Transverse colon (tissue), 4 donors: ENCODE measurements around the gene TESK2. TPM values are rescaled to one million over a fixed set of nuclear protein-coding genes. Genes with fewer than 3 reads are reported as not detected.

ENCODE experiments used
- DNase-seq: peaks from one replicate; pipeline ENCODE4 v3.0.0-alpha.2; 2019
- H3K27ac ChIP-seq, 4 donors: fragments of 200-600 bp; sonication (generic); 2 replicates each; pipeline ENCODE4 v1.5.1; 2016 to 2018; ENCODE audit warnings: inconsistent platforms in 4 of 4
- H3K27me3 ChIP-seq: fragments of 200-600 bp; sonication (generic); 2 replicates; pipeline ENCODE4 v1.5.1; 2017; ENCODE audit warnings: inconsistent platforms
- H3K36me3 ChIP-seq, 4 donors: fragments of 200-600 bp; sonication (generic); 2 replicates each; pipeline ENCODE4 v1.5.1; 2017 to 2019; ENCODE audit warnings: inconsistent platforms in 4 of 4
- H3K4me1 ChIP-seq, 4 donors: fragments of 200-600 bp; sonication (generic); 2 replicates each; pipeline ENCODE4 v1.5.1; 2017 to 2020; ENCODE audit warnings: inconsistent platforms in 4 of 4
- H3K4me3 ChIP-seq, 4 donors: fragments of 200-600 bp; sonication (generic); 1 replicate in 1 of 4; 2 replicates in 3 of 4; pipeline versions ENCODE4 v1.5.1 to v1.6.1; 2017 to 2019; ENCODE audit warnings: inconsistent platforms in 4 of 4
- H3K9me3 ChIP-seq, 2 donors: fragments of 200-600 bp; sonication (generic); 2 replicates each; pipeline ENCODE4 v1.5.1; 2017 to 2019; ENCODE audit warnings: inconsistent platforms in 2 of 2
- CTCF ChIP-seq, 5 experiments: fragments of 200-600 bp in 3 of 5; fragments of 450-650 bp in 2 of 5; sonication (generic) in 3 of 5; IDR thresholded peaks; 1 replicate in 2 of 5; 2 replicates in 3 of 5; pipeline ENCODE4 v1.5.1; 2016 to 2017; ENCODE audit warnings: antibody characterized with exemption in 5 of 5, inconsistent platforms in 3 of 5, mild to moderate bottlenecking in 2 of 5, moderate library complexity in 1 of 5
- EP300 ChIP-seq: sonication (generic); formaldehyde crosslinking; IDR thresholded peaks from one replicate; pipeline ENCODE4 v1.6.1; 2017; ENCODE audit warnings: antibody characterized with exemption, low read depth
- POLR2A ChIP-seq: fragments of 450-650 bp; IDR thresholded peaks from one replicate; pipeline ENCODE4 v1.6.1; 2016; ENCODE audit warnings: antibody characterized with exemption, mild to moderate bottlenecking, moderate library complexity
- POLR2AphosphoS5 ChIP-seq, 3 donors: sonication (generic); formaldehyde crosslinking; IDR thresholded peaks; one replicate each; pipeline ENCODE4 v1.6.1; 2016; ENCODE audit warnings: antibody characterized with exemption in 3 of 3
- WGBS, 2 donors: methylation state at CpG; one replicate each; pipeline ENCODE4 v1.1.5; 2018; ENCODE audit warnings: low coverage in 1 of 2; 5-methylcytosine and 5-hydroxymethylcytosine counted together
- in situ Hi-C, 4 donors: fragments of 200-750 bp; cut with MboI; loops; one replicate each; pipeline versions ENCODE4 v1.15.0 to v1.15.1; 2017; ENCODE audit warnings: low sequenced_read_pairs in 3 of 4, low pct_ligation_motif_present in 1 of 4, low pct_unique_long_range_greater_than_20kb in 1 of 4
- intact Hi-C: fragments of 100-400 bp; cut with DNase I; formaldehyde crosslinking; loops from one replicate; pipeline ENCODE4 v1.15.1; 2023; ENCODE audit warnings: low total_unique reads
- total RNA-seq, 4 donors: library from RNA; depleted of rRNA; stranded (reverse); fragments of >200 nt; gene quantifications; one replicate each; pipeline ENCODE4 v1.1.0, GENCODE V29; 2016

Gene TESK2
- total RNA-seq, 4 donors from 2014 or later = 5.2 to 32.2 (median 14.5) TPM

DNA sequence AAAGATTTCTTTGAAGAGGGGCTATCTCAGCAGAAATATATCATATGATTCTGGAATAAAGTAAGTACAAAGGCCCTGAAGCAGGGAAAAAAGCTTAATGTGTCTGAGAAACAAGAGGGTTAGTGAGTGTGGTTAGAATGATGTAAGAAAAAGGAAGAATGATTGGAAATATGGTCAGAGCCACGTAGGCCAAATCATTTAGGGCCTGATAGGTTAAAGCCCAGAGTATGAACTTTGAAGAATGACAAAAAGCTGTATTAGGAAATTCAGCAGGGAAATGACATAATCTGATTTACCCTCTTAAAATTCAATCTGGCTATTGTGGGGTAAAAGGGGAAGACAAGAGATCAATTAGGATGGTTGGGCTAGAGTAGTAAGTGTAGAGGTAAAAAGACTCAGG lies 81.7 kb downstream of the TESK2 start:
- Histone ChIP-seq H3K4me3 (no peak overlapping the region), H3K9me3 (no peaks in the 10 kb centered on the region), H3K27me3 (no peaks in the 10 kb centered on the region), H3K4me1 (peaks cover 0 to 3% (median 0%) of the 10 kb centered on the region in 4 donors), H3K36me3 (no peaks in the 10 kb centered on the region), H3K27ac (no peak overlapping the region)
- TF ChIP-seq EP300 = no peak
- TF ChIP-seq POLR2AphosphoS5 (IDR thresholded peaks at IDR 0.05) = no peak
- TF ChIP-seq POLR2A = no peak
- no peak for TF ChIP-seq CTCF (IDR thresholded peaks at IDR 0.05)
- no peak for DNase-seq
- intact Hi-C loops = no loop called here
- in situ Hi-C loops = no loop called here
- WGBS, 2 donors = 71% methylated on average over 1 of the region's 1 CpG; no CpG with 5 or more reads in 1 of the 2 donors

DNA sequence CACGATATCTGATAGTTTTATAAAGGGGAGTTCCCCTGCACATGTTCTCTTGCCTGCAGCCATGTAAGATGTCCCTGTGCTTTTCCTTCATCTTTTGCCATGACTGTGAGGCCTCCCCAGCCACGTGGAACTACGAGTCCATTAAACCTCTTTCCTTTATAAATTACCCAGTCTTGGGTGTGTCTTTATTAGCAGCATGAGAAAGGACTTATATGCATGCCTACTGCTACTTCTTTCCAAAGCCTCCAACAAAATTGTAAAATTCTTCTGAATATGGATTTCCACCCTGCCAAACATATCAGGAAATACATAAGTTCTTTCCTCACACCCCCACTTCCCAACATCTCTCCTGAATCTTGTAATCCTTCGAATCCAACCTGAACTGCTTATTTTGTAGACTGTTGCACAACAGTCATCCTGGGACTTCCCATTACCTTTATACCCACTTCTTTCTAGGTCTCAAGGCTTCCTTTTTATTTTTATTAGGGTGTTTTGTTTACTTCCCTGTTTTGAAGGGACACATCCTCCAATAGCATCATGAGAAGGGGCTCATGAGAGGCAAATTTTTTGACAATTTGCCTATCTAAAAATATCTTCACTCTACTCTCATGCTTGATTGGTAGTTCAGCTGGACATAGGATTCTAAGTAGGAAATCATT lies 83.2 kb downstream of the TESK2 start:
- 73 to 78% methylated on average over 1 to 4 of the region's 4 CpGs for WGBS, 2 donors
- no peaks in the 10 kb centered on the region for H3K9me3 ChIP-seq
- DNase-seq = no peak
- no peak overlapping the region for H3K4me3 ChIP-seq
- no peaks in the 10 kb centered on the region for H3K36me3 ChIP-seq
- in situ Hi-C loops = no loop called here
- TF ChIP-seq POLR2A (no peak), POLR2AphosphoS5 (IDR thresholded peaks at IDR 0.05) (no peak), CTCF (IDR thresholded peaks at IDR 0.05) (no peak), EP300 (no peak)
- H3K27ac ChIP-seq = no peak overlapping the region
- peaks cover 0 to 17% (median 0%) of the 10 kb centered on the region in 4 donors for H3K4me1 ChIP-seq
- intact Hi-C loops = no loop called here
- H3K27me3 ChIP-seq = no peaks in the 10 kb centered on the region

GRCh38 chr1:45405636-45406035 lies 85.3 kb downstream of the TESK2 start:
- Histone ChIP-seq H3K4me3 (no peak overlapping the region), H3K4me1 (peaks cover 0 to 34% (median 2%) of the 10 kb centered on the region in 4 donors), H3K36me3 (no peaks in the 10 kb centered on the region), H3K27ac (no peak overlapping the region), H3K27me3 (no peaks in the 10 kb centered on the region), H3K9me3 (no peaks in the 10 kb centered on the region)
- WGBS, 2 donors = 97% methylated on average over 2 of the region's 2 CpGs; no CpG with 5 or more reads in 1 of the 2 donors
- intact Hi-C loops = no loop called here
- in situ Hi-C loops = no loop called here
- TF ChIP-seq EP300 (no peak), CTCF (IDR thresholded peaks at IDR 0.05) (no peak), POLR2AphosphoS5 (IDR thresholded peaks at IDR 0.05) (no peak), POLR2A (no peak)
- DNase-seq = no peak

DNA sequence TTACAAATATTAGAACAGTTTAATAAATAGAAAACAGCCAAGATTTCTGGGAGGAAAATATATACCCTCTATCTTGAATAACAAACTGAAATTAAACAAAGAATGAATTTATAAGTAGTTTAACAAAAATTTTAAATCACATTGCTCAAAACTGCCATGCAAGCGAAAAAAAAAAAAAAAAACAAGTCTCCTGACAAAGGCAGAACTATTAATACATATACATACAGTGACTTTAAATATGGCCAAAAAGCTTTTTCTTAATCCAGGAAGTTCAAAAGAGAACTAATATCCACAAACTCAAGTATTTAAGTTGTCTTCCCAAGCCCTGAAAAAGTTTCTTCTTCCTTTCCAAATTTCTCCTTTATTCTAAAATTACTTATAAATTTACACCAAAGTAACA lies 87.2 kb downstream of the TESK2 start:
- Histone ChIP-seq H3K27me3 (no peaks in the 10 kb centered on the region), H3K4me3 (no peak overlapping the region), H3K4me1 (peaks cover 0 to 41% (median 2%) of the 10 kb centered on the region in 4 donors), H3K9me3 (no peaks in the 10 kb centered on the region), H3K27ac (no peak overlapping the region), H3K36me3 (no peaks in the 10 kb centered on the region)
- 53 to 81% methylated on average over 1 of the region's 1 CpG for WGBS, 2 donors
- in situ Hi-C loops = no loop called here
- TF ChIP-seq EP300 (no peak), POLR2A (no peak), POLR2AphosphoS5 (IDR thresholded peaks at IDR 0.05) (no peak), CTCF (IDR thresholded peaks at IDR 0.05) (no peak)
- intact Hi-C loops = no loop called here
- DNase-seq = no peak
